Measurements from ENCODE around the gene RASSF5.

RASSF5 gene, protein sequence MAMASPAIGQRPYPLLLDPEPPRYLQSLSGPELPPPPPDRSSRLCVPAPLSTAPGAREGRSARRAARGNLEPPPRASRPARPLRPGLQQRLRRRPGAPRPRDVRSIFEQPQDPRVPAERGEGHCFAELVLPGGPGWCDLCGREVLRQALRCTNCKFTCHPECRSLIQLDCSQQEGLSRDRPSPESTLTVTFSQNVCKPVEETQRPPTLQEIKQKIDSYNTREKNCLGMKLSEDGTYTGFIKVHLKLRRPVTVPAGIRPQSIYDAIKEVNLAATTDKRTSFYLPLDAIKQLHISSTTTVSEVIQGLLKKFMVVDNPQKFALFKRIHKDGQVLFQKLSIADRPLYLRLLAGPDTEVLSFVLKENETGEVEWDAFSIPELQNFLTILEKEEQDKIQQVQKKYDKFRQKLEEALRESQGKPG

DNA sequence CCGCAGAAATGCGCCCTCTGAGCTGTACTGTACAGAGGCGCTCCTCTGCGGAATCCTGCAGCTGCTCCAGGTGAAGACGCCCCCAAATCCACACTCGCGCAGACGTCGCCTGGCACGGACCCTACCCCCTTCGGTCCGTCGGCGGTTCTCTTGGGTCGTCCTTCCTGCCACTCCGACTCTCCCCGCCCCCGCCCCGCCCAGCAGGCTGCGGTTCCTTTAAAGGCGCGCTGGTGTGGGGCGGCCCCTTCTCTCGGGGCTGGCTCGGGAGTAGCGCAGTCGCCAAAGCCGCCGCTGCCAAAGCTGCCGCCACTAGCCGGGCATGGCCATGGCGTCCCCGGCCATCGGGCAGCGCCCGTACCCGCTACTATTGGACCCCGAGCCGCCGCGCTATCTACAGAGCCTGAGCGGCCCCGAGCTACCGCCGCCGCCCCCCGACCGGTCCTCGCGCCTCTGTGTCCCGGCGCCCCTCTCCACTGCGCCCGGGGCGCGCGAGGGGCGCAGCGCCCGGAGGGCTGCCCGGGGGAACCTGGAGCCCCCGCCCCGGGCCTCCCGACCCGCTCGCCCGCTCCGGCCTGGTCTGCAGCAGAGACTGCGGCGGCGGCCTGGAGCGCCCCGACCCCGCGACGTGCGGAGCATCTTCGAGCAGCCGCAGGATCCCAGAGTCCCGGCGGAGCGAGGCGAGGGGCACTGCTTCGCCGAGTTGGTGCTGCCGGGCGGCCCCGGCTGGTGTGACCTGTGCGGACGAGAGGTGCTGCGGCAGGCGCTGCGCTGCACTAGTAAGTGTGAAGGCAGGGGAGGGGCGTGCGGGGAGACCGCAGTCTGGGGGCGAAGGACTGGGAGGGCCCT is at the start of gene RASSF5:
Gene RASSF5, plus strand, starts transcription at position 248 of the 846 bp plus-strand sequence. Its CDS starts 72 bp downstream, at position 320.
- DNase-seq (ENCODE audit: low read depth in 2 of 3, low spot score in 1 of 3) = peak; percentile 67 to 83 (median 76)

DNA sequence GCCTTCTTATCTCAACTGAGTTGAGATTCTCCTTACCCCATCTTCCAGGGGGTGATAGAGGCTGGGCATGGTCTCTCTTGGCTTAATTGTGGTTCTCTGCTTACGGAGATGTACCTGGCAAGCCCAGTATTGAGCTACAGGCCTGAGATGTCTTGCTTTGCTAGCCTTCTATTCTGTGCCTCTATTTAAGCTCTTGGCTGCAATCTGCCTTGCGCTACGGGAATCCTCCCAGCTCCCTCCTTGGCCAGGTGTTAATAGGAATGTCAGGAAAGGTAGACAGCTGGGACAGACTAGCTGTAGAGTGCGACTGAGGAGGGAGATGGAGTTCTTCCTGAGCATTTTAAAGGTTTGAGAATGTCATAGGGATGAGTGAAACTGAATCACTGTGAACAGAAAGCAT is 47.6 kb upstream of the RASSF5 start:
- no peak for DNase-seq (ENCODE audit: low read depth in 2 of 3, low spot score in 1 of 3)

DNA sequence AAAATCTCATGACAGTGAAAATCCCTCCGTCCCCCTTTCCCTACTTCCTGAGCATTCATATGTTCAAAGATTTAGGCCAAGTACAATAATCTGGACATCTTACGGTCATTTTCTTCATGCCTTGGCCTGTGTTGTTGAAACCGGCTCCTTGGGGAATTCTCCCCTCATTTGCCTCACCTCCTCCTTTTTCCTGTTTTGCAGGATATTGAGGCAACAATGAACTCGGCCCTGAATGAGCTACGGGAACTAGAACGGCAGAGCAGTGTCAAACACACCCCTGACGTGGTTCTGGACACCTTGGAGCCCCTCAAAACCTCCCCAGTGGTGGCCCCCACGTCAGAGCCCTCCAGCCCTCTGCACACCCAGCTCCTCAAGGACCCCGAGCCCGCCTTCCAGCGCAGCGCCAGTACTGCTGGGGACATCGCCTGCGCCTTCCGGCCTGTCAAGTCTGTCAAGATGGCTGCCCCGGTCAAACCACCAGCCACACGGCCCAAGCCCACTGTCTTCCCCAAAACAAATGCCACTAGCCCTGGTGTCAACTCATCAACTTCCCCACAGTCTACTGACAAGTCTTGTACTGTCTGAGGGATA is 46.4 kb upstream of the RASSF5 start:
- no peak for DNase-seq (ENCODE audit: low read depth in 2 of 3, low spot score in 1 of 3)

DNA sequence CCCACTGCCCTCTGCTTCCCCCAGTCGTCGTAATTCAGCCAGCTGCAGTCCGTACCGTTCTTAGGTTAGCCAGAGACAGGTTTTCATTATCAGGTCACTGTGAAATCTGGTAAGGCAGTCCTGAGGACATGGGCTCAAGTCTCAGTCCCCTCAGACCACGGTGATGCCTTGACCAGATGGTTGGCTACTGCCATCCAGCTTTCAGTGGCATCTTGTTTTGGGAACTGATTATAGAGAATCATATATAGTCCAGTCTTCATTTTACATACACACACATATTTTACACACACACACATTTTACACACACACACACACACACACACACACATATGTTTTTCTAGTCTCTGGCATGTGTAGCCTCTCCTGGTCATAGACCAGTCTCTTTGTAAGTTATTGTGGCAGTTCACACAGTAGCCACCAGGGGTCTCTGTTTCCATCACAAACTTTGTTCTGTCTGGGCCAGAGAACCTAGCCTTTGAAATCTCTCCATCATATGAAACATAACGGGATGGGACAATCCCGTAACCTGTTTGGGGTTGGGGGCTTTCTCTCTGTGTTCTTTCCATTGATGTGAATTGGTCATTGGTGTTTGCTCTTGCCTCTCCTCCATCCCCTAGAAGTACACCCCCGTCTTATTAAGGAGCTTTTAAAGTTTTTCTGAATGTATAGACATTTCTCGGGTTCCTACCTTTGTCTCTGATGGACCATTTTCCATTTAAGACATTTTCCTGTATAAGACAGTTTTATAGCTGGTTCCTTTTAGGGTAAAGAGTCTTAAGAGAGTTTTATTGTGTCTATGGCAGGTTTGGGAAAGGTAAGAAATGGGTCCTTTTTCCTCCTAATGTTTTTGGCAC is 45.5 kb upstream of the RASSF5 start:
- DNase-seq (ENCODE audit: low read depth in 2 of 3, low spot score in 1 of 3) = peak; percentile 57 to 91 (median 67)

DNA sequence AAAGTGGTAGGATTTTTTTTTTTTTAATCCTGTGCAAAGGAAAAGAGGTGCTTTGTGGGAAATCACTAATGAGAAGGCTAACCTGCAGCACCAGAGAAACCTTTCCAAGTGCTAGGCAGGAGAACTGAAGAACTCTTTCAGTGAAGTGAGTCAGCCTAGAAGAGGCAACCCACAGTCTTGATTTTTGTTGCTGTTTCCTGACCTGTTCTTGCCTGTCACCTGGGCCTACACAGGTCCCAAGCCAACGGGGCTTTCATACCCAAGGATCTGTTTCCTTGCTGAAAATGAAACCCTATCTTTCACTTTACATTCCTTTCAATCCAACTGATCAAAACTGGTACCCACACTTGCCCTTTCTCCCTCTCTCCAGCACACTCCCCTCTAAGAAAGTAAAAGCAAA is 44.2 kb upstream of the RASSF5 start:
- DNase-seq (ENCODE audit: low read depth in 2 of 3, low spot score in 1 of 3) = no peak

DNA sequence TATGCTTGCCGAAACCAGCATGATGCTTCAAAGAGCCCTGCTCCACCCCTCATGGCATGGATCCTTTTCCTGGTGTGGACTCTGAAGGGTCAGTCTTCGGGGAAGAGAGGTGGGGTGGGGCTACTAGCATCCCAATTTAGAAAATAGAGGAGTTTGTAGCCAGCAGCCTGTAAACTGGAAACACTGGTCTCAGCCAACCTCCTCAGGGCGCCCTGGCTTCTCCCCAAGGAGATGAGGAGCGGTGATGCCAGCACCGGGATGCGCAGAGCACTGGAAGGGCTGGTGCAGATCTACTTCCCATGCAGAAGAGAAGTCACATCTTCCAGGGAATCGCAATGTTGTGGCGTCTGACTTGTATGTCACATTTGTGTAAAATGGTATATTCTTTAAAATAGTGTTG is 43.4 kb upstream of the RASSF5 start:
- DNase-seq (ENCODE audit: low read depth in 2 of 3, low spot score in 1 of 3) = no peak

DNA sequence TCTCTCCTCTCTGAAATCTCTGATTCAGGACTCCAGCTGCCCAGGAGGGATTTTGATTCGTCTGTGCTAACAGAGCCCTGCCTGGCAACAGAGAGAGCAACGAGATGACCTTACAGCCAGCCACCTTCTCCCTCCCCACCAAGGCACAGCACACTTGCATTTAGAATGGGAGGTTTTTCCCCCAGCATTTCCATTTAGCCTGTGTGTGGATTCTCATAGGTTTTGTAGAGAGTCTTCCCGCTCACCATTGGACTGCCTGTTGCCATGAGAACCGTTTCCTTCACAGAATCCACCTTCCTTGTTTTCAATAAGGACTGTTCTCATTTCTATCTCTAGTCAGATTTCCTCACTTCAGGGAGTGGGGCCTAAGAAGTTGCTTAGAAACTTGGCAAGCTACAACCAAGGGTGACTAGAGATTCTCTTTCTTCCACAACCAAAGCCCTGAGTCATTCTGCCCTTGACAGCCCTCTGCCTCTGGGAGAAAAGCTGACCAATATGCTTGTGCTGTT is 42.8 kb upstream of the RASSF5 start:
- DNase-seq (ENCODE audit: low read depth in 2 of 3, low spot score in 1 of 3) = no peak

DNA sequence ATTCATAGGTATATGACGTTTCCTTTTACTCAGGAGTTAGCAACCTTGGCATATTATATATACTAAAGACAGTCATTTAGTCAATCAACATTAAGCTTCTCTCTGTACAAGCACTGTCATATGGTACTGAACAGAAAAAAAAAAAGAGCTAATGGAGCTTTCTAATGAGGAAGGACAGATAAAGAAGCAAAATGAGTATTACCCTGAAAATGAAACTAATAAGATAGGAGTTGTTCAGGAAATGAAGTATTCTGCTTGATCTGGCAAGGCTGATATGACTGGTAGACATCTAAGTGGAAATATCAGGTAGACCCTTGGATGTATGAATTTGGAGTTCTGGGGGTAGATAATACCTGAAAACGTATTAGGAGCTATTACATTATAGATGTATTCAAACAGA is 41.4 kb upstream of the RASSF5 start:
- DNase-seq (ENCODE audit: low read depth in 2 of 3, low spot score in 1 of 3) = no peak

DNA sequence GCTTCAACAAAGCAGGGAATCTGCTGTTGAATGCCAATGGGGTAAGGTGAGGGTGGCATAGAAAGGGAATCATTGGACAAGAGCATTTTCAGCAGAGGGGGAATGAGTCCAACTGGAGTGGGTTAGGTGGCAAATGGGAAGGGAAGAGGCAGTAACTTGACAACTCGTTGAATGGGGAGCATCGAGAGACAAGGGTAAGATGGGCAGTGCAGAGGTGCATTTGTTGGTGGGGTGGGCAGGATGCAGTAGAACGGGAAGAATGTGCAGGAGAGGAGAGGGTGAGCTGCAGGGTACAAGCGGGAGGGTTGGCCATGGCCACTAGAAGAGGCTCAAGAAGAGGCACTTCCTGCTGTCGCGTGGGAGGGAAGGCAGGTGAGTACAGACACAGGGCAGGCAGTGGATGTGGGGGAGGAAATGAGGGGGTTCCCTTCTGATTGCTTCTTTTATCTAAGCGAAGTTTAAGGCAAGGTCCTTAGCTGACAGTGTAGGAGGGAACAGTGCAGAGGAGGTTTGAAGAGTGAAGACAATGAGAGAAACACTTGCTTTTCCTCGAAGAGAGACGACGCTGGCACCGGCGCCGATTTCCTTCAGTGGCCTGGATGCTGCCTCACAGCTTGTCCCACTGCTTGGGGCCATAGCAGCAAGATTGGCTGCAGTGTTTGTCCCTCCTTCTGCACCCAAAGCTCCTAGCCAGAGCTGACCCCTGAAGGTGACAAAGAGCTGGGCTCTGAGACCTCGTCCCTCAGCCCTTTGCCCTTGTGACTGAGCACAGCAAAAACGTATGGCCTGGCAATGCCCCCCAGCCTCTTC is 40.3 kb upstream of the RASSF5 start:
- DNase-seq (ENCODE audit: low read depth in 2 of 3, low spot score in 1 of 3) = no peak

DNA sequence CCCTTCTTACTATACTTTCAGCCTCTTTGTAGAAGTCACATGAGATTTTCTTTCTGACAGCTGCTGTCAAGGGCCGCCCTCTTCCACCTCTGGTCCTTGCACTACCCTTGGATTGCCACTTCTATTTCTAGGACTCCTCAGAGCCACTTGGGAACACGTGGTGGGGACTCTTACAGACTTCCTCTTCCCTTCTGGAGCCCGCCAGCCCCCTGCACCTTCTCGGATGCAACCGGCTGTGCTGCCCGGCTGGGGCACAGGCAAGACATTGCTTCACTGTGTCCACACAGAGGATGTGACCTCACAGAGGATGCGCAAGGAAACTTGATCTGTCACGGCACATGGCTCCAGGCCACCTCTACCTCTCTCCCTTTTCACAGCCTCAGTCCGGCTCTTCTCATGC is 39.4 kb upstream of the RASSF5 start:
- DNase-seq (ENCODE audit: low read depth in 2 of 3, low spot score in 1 of 3) = no peak

DNA sequence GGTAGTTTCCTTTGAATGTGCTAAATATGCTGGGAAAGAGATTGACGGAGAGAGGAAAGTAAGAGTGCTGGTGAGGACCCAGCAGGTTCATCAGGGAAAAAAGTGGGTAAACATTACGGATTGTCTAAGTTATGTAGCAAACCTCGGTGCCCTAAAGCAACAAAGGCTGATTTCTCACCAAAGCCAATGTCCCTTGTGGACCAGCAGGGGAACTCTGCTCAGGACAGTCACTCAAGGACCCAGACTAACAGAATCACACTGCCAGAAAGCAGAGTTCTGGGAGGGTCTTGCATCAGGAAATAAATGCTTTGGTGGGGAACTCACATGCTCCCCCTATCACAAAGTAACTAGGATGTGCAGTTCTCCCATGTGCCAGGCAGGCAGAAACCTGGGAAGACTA is 38.8 kb upstream of the RASSF5 start:
- no peak for DNase-seq (ENCODE audit: low read depth in 2 of 3, low spot score in 1 of 3)

DNA sequence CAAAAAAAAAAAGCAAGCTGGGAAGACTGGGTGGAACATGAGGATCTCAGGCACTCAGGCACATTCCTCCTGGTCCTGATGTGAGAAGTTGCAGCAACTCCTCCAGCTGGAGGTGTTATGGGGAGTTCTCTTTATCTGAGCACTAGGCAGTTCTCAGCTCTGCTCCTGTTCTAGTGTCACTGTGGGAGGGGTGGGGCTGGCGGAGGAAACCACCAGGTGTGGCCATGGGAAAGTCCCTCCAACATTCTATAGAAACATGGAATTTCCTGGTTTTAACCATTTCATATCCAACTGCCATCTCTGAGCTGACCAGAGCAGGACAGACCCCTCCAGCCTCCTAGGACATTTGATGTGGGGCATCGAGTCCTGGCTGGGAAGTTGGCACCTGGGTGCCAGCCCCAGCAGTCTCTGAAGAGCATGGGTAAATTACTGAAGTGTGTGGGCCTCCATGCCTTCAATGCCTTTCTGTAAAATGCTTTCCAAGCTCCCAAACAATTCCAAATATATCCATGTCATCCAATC is 37.9 kb upstream of the RASSF5 start:
- DNase-seq (ENCODE audit: low read depth in 2 of 3, low spot score in 1 of 3) = no peak

DNA sequence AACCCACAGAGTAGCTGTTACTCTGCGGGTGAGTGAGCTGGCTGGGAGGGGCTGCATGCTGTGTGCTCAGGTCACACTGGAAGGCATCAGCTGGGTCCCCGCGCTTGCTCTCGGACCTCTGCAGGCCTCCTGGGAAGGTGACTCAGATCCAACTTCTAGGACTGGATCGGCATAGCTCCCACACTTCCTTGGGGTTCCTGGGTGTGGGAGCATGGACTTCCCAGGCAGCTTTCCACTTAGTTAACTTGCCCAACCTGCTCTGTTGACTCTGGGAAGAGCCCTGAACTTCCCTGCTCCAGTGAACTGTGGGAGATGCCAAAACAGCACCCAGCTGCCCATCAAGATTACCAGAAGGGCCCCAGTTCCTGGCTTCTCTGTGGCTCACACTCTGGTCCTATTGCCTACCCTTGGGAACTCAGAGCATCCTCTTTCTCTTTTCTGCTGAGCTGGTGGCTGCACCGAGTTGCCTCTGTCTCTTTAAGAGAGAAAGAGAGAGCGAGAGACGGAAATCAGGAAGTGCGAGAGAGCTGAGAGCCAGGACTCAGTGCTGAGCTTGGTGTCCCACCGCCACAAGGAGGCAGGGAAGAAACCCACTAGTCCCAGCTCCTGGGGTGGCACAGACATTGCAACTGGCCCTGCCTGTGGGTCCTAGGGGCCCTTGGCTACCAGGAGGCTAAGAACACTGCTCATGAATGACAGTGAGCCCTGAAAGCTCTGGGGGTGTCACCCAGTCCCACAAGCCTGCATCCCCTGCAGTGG is 37.2 kb upstream of the RASSF5 start, which contains the start of gene IKBKE:
Gene IKBKE, plus strand, starts transcription at position 544 of the 759 bp plus-strand sequence. CDS start 2,752 bp downstream, outside the sequence.
- no peak for DNase-seq (ENCODE audit: low read depth in 2 of 3, low spot score in 1 of 3)

DNA sequence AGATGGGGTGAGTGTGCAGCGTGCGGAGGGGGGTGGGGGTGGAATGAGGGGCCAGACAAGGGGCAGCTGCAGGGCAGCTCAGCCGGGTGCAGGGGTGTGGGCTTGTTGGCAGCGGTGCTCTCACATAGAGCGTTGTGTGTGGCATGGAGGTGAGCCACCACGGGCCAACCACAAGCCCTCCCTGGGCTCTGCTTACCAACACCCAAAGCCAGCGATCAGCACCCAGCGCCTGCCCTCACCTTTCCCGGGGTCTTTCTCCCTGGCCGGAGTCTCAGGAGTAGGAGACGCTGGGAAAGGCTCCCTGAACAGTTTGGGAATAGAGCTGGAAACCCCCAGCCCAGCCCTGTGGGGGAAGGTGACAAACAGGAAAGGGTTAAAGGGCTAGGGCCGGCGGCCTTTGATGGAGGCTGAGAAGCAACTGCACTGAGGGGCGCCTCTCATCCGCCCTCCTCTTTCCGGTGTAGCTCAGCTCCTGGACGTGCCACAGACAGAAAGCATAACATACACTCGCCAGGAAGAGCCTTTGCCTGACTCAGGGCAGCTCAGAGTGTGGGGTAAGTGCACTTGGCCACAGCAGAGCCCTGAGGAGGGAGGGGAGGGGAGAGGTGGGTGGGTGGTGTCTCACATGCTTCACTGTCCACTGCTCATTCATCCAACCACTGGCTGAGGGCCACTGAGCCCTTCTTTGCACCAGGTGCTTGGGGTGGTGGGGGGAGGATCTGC is 36.5 kb upstream of the RASSF5 start:
- no peak for DNase-seq (ENCODE audit: low read depth in 2 of 3, low spot score in 1 of 3)

DNA sequence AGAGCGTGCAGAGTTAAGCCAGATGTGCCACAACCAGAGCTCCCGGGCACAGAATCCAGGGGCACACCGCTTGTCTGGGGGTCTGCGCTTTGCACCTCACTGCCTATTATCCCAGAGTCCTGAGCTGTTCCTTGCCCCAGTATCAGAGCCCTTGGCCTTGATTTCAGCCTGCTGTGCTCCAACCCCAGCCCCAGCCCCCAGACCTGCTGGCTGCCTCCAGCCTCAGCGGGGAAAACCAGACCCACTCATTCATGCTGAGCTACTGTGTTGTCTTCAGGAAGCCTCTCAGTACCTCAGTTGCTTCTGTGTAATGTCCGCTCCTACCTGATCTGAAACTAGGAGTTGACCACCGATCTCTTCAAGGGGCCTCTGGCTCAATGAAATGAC is 35.9 kb upstream of the RASSF5 start:
- no peak for DNase-seq (ENCODE audit: low read depth in 2 of 3, low spot score in 1 of 3)

DNA sequence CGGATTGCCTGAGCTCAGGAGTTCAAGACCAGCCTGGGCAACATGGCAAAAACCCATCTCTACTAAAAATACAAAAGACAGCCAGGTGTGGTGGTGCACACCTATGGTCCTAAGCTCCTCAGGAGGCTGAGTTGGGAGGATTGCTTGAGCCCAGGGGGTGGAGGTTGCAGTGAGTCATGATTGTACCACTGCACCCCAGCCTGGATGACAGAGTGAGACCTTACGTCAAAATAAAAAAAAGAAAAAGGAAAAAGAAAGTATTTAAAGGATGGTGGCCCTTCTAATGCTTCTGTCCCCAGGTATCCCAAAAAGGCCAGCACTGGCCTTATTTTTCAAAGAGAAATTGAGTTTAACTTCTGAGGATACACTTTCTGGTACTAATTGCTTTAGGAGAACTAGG is 35.3 kb upstream of the RASSF5 start:
- DNase-seq (ENCODE audit: low read depth in 2 of 3, low spot score in 1 of 3) = no peak

DNA sequence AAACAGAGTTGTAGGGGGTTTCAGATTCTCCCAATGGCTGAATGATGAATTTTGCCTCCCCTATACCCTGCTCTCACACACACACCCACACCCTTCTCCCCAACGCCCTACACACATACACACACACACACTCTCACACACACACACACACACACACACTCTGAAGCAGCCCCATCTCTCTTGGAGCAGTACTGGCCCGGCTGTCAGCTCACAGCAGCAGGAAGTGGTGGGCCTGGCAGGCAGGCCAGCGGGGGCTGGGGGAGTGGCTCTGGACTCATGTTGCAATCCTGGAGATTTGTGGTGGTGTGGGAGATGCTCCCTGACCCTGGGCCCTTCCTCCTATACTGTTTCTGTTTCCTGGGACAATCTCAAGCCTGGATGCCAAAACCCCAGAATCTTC is 34.9 kb upstream of the RASSF5 start:
- no peak for DNase-seq (ENCODE audit: low read depth in 2 of 3, low spot score in 1 of 3)

DNA sequence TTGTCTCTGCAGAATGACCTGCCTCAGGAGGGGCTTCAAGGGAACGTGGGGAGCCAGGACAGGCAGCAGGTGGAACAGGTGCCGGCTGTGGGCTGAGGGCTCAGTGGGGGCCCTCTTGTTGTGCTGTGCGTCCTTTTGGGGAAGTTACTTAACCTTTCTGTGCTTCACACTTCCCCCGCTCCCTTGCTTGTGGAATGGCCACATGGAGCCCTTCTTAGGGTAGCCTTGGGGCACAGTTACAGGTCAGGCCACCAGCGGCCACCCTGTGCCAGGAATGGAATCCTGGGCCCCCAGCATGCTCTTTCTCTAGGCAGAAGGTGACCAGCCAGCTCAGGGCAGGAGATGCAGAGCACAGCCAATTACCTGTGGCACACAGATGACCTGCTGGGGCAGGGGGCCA is 34.4 kb upstream of the RASSF5 start:
- DNase-seq (ENCODE audit: low read depth in 2 of 3, low spot score in 1 of 3) = no peak
